K562 (cell line): Measurements from ENCODE around the gene LCN1. TPM values are rescaled to one million over a fixed set of nuclear protein-coding genes. Genes with fewer than 3 reads are reported as not detected.

Source experiments
- ARID2 ChIP-seq: fragments of 450-650 bp; IDR thresholded peaks from 2 replicates; pipeline ENCODE4 v1.6.1; 2017; ENCODE audit warnings: antibody characterized with exemption, mild to moderate bottlenecking
- E2F3 ChIP-seq: fragments of 250-450 bp; sonication (Bioruptor Pico); IDR thresholded peaks from 2 replicates; pipeline ENCODE4 v1.4.0; 2020; ENCODE audit warnings: mild to moderate bottlenecking
- ELF1 ChIP-seq: fragments of 200-800 bp; sonication (Bioruptor generic); IDR thresholded peaks from 2 replicates; pipeline ENCODE4 v1.6.1; 2016; ENCODE audit warnings: missing genetic modification characterization, missing compliant biosample characterization
- EP300 ChIP-seq: IDR thresholded peaks from 2 replicates; pipeline ENCODE4 v1.6.1; 2012; ENCODE audit warnings: low read length, improper control_type of control experiment
- GABPA ChIP-seq: fragments of 200-800 bp; sonication (Bioruptor generic); conservative IDR thresholded peaks from 2 replicates; pipeline ENCODE4 v1.6.1; 2016; ENCODE audit warnings: low read depth, missing genetic modification characterization, missing compliant biosample characterization
- HCFC1 ChIP-seq: IDR thresholded peaks from 2 replicates; pipeline ENCODE4 v1.6.1; 2012; ENCODE audit warnings: low read depth, low read length, improper control_type of control experiment
- HEY1 ChIP-seq: fragments of 250-450 bp; sonication (Bioruptor Pico); IDR thresholded peaks from 2 replicates; pipeline ENCODE4 v1.5.0; 2020; ENCODE audit warnings: mild to moderate bottlenecking, moderate library complexity, borderline replicate concordance
- IFI16 ChIP-seq: fragments of 250-450 bp; sonication (Bioruptor Pico); IDR thresholded peaks from 2 replicates; pipeline ENCODE4 v2.1.2; 2022; ENCODE audit warnings: mild to moderate bottlenecking, inconsistent platforms
- KDM4B ChIP-seq, 2 experiments: fragments of 450-650 bp in 1 of 2; sonication (generic) in 1 of 2; IDR thresholded peaks; 2 replicates each; pipeline ENCODE4 v1.6.1; 2016 to 2017; ENCODE audit warnings: borderline replicate concordance in 2 of 2, antibody characterized with exemption in 1 of 2, low read depth in 1 of 2, mild to moderate bottlenecking in 1 of 2
- MAZ ChIP-seq, 2 experiments: fragments of 450-650 bp in 1 of 2; sonication (generic) in 1 of 2; formaldehyde crosslinking; IDR thresholded peaks in 1 of 2; conservative IDR thresholded peaks in 1 of 2; 2 replicates each; pipeline versions ENCODE4 v1.4.0 to v1.5.0; 2020; ENCODE audit warnings: mild to moderate bottlenecking in 1 of 2, missing genetic modification reagents in 1 of 2
- MTA2 ChIP-seq: fragments of 450-650 bp; IDR thresholded peaks from 2 replicates; pipeline ENCODE4 v1.6.1; 2016; ENCODE audit warnings: low read depth
- MXI1 ChIP-seq: IDR thresholded peaks from 2 replicates; pipeline ENCODE4 v1.6.1; 2011; ENCODE audit warnings: low read depth, mild to moderate bottlenecking, improper control_type of control experiment, low read length
- NR4A1 ChIP-seq, 2 experiments: fragments of 250-450 bp in 1 of 2; fragments of 450-650 bp in 1 of 2; sonication (Bioruptor Pico) in 1 of 2; IDR thresholded peaks; 2 replicates each; pipeline versions ENCODE4 v1.4.0 to v1.6.1; 2016 to 2020; ENCODE audit warnings: mild to moderate bottlenecking in 2 of 2, missing compliant biosample characterization in 1 of 2, missing genetic modification characterization in 1 of 2, moderate library complexity in 1 of 2
- PCBP2 ChIP-seq: fragments of 200-400 bp; formaldehyde crosslinking; IDR thresholded peaks from 2 replicates; pipeline ENCODE4 v1.6.1; 2018; ENCODE audit warnings: low read length, low read depth, mild to moderate bottlenecking, moderate library complexity; ENCODE audit not compliant: poor library complexity, severe bottlenecking
- POLR2G ChIP-seq: fragments of 200-400 bp; formaldehyde crosslinking; IDR thresholded peaks from 2 replicates; pipeline ENCODE4 v1.6.1; 2017; ENCODE audit warnings: low read depth, mild to moderate bottlenecking, antibody characterized with exemption, low read length, moderate library complexity
- POLR3G ChIP-seq: IDR thresholded peaks from 2 replicates; pipeline ENCODE4 v1.6.1; 2011; ENCODE audit not compliant: insufficient read length, insufficient replicate concordance; ENCODE audit errors: extremely low read depth
- RAD21 ChIP-seq, 2 experiments: fragments of 250-450 bp in 1 of 2; fragments of 450-650 bp in 1 of 2; sonication (Bioruptor Pico) in 1 of 2; formaldehyde crosslinking in 1 of 2; IDR thresholded peaks in 1 of 2; conservative IDR thresholded peaks in 1 of 2; 2 replicates each; pipeline versions ENCODE4 v1.4.0 to v1.8.0; 2020 to 2022; ENCODE audit warnings: mild to moderate bottlenecking in 2 of 2, moderate library complexity in 1 of 2
- SAFB ChIP-seq: fragments of 200-400 bp; formaldehyde crosslinking; IDR thresholded peaks from 2 replicates; pipeline ENCODE4 v1.6.1; 2017; ENCODE audit warnings: low read depth, low read length, borderline replicate concordance
- TBP ChIP-seq: optimal IDR thresholded peaks from 2 replicates; pipeline ENCODE3; 2011; ENCODE audit warnings: low read depth, low read length, improper control_type of control experiment
- TOE1 ChIP-seq, 2 experiments: fragments of 450-650 bp in 1 of 2; sonication (generic) in 1 of 2; formaldehyde crosslinking in 1 of 2; IDR thresholded peaks; 2 replicates each; pipeline versions ENCODE4 v1.7.1 to v1.8.0; 2016 to 2022; ENCODE audit warnings: borderline replicate concordance in 2 of 2, mild to moderate bottlenecking in 2 of 2, antibody characterized with exemption in 1 of 2, inconsistent platforms in 1 of 2, low read depth in 1 of 2, missing genetic modification reagents in 1 of 2, moderate library complexity in 1 of 2
- U2AF1 ChIP-seq: fragments of 200-400 bp; formaldehyde crosslinking; optimal IDR thresholded peaks from 2 replicates; pipeline ENCODE3; 2017; ENCODE audit warnings: mild to moderate bottlenecking, low read depth, low read length, moderate library complexity
- ZNF699 ChIP-seq: fragments of 250-450 bp; sonication (Bioruptor Pico); IDR thresholded peaks from 2 replicates; pipeline ENCODE4 v1.8.0; 2021; ENCODE audit warnings: mild to moderate bottlenecking, moderate library complexity; ENCODE audit not compliant: insufficient replicate concordance
- polyA plus RNA-seq, 8 experiments: library from polyadenylated mRNA; depleted of rRNA in 4 of 8; stranded (reverse) in 5 of 8; unstranded in 3 of 8; fragments of >200 nt; fragmentation: Nextera tagmentation in 2 of 8; fragmentation: Illumina TruSeq in 1 of 8; extraction: Ambion mirVana in 2 of 8; extraction: Trizol in 1 of 8; gene quantifications; 2 replicates each; pipeline versions ENCODE4 v1.2.1 to v1.2.3, GENCODE V29; 2011 to 2014; ENCODE audit warnings: inconsistent platforms in 1 of 8, missing spikeins in 1 of 8
- total RNA-seq, 7 experiments: library from RNA; depleted of rRNA in 6 of 7; stranded (reverse); fragments of >200 nt in 6 of 7; fragmentation: Illumina TruSeq in 2 of 7; extraction: Trizol in 2 of 7; gene quantifications; 2 replicates each; pipeline versions ENCODE4 v1.2.1 to v1.2.3, GENCODE V29; 2011 to 2021; ENCODE audit warnings: low replicate concordance in 1 of 7
- TF ChIP-seq, protein P1 (sequence below), 3 experiments: IDR thresholded peaks in 2 of 3; conservative IDR thresholded peaks in 1 of 3; 2 replicates each; pipeline ENCODE4 v1.5.1; 2011 to 2012; ENCODE audit warnings: low read length in 3 of 3, mild to moderate bottlenecking in 3 of 3, control low read depth in 2 of 3, improper control_type of control experiment in 1 of 3, inconsistent platforms in 1 of 3, low read depth in 1 of 3, mixed read lengths in 1 of 3, moderate library complexity in 1 of 3; ENCODE audit not compliant: insufficient read depth in 2 of 3
- TF ChIP-seq, protein P2 (sequence below): sonication (generic); formaldehyde crosslinking; IDR thresholded peaks from 2 replicates; pipeline ENCODE4 v1.8.0; 2022; ENCODE audit warnings: mild to moderate bottlenecking, low read depth, missing genetic modification reagents

Gene LCN1
- total and polyA plus RNA-seq, 9 of the 15 experiments (the other 6 are each of a cell fraction or from before 2014, with no cell fraction given): not detected

DNA sequence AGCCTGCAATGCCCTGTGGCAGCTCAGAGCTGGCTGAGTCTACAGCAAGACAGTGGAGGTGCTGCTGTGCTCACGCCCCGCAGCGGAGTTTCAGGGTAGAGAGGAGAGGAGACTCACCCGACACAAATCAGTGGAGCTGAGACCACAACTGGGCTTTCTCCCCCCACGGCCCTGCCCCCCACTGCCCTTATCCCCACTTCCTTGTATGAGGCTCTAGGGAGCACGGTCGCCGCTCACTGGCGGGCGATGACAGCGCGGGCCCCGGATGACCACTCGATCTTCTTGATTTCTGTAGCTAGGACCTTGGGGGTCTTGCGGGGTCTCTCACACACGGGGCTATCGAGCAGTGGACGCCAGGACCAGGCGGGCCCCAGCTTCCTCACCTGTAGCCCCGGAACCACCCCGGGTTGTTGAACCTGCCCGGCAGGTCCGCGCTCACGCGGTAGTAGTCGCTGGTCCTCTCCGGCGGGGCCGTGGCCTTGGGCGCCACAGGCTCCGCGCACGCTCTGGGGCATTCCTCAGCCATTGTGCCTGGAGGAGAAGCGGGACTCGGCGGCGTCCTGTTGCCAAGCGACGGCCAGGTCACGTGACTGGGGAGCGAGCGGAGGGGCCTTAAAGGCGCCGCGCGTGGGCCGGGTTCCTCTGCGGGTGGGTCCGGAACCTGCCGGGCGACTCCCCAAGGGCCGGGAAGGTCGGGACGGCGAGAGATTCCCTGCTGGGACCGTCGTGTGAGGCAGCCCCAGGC lies 21.7 kb upstream of the LCN1 start (continued):
- TF ChIP-seq RAD21 (CRISPR knock-in tag; conservative IDR thresholded peaks at IDR 0.05 in 1 of 2, IDR thresholded peaks at IDR 0.05 in 1 of 2): peak in 1 of 2 experiments; percentile 8; a peak in 1 of 4 replicates
- no peak for TF ChIP-seq PCBP2
- peak; percentile 72 for TF ChIP-seq HCFC1
- TF ChIP-seq ZNF699: no peak
- TF ChIP-seq KDM4B (IDR thresholded peaks at IDR 0.05; ENCODE audit: borderline replicate concordance in 2 of 2, low read depth in 1 of 2): no peak
- no peak for TF ChIP-seq U2AF1
- TF ChIP-seq NR4A1 (CRISPR knock-in tag; IDR thresholded peaks at IDR 0.05): no peak
- TF ChIP-seq NR4A1 (tag; IDR thresholded peaks at IDR 0.05): 0 out of 2 replicates have a peak, but pooled peaks have one; percentile 18
- TF ChIP-seq POLR3G: no peak
- TF ChIP-seq ELF1 (tag): no peak
- no peak for TF ChIP-seq E2F3 (CRISPR knock-in tag)
- TF ChIP-seq POLR2G: peak; percentile 52
- no peak for TF ChIP-seq EP300
- TF ChIP-seq TOE1 (IDR thresholded peaks at IDR 0.05; ENCODE audit: borderline replicate concordance): peak; percentile 100
- TF ChIP-seq TOE1 (CRISPR knock-in tag; IDR thresholded peaks at IDR 0.05; ENCODE audit: borderline replicate concordance, low read depth): no peak
- no peak for TF ChIP-seq HEY1 (CRISPR knock-in tag)
- TF ChIP-seq, protein P1, sequence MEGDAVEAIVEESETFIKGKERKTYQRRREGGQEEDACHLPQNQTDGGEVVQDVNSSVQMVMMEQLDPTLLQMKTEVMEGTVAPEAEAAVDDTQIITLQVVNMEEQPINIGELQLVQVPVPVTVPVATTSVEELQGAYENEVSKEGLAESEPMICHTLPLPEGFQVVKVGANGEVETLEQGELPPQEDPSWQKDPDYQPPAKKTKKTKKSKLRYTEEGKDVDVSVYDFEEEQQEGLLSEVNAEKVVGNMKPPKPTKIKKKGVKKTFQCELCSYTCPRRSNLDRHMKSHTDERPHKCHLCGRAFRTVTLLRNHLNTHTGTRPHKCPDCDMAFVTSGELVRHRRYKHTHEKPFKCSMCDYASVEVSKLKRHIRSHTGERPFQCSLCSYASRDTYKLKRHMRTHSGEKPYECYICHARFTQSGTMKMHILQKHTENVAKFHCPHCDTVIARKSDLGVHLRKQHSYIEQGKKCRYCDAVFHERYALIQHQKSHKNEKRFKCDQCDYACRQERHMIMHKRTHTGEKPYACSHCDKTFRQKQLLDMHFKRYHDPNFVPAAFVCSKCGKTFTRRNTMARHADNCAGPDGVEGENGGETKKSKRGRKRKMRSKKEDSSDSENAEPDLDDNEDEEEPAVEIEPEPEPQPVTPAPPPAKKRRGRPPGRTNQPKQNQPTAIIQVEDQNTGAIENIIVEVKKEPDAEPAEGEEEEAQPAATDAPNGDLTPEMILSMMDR (IDR thresholded peaks at IDR 0.05 in 2 of 3, conservative IDR thresholded peaks at IDR 0.05 in 1 of 3; ENCODE audit: insufficient read depth in 2 of 3, low read depth in 1 of 3, low read length in 3 of 3): peak in 2 of 3 experiments; percentile 25 to 39; a peak in 3 of 6 replicates
- TF ChIP-seq ARID2: no peak
- TF ChIP-seq IFI16 (CRISPR knock-in tag): no peak
- TF ChIP-seq MXI1: peak; percentile 95
- TF ChIP-seq GABPA (tag): no peak
- peak; percentile 47 for TF ChIP-seq TBP
- TF ChIP-seq MAZ (CRISPR knock-in tag; conservative IDR thresholded peaks at IDR 0.05 in 1 of 2, IDR thresholded peaks at IDR 0.05 in 1 of 2): peak in 1 of 2 experiments; percentile 68; a peak in 2 of 4 replicates
- TF ChIP-seq MTA2: no peak
- peak; percentile 57; the same call in 1 of the 2 replicates for TF ChIP-seq SAFB
- TF ChIP-seq, protein P2, sequence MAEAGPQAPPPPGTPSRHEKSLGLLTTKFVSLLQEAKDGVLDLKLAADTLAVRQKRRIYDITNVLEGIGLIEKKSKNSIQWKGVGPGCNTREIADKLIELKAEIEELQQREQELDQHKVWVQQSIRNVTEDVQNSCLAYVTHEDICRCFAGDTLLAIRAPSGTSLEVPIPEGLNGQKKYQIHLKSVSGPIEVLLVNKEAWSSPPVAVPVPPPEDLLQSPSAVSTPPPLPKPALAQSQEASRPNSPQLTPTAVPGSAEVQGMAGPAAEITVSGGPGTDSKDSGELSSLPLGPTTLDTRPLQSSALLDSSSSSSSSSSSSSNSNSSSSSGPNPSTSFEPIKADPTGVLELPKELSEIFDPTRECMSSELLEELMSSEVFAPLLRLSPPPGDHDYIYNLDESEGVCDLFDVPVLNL (CRISPR knock-in tag): no peak
